ENCODE measurements around the gene PTPRN2.

The PTPRN2 gene

GRCh38 chr7:157522189-157522588 is 1065.4 kb downstream of the PTPRN2 start:
- DNase-seq = no peak

- no peak for DNase-seq
Observed at GRCh38 chr7:157521752-157522151, 1065.9 kb downstream of the PTPRN2 start.

- DNase-seq = no peak
Observed at GRCh38 chr7:157521061-157521731, 1066.4 kb downstream of the PTPRN2 start.

GRCh38 chr7:157520249-157520648 is 1067.4 kb downstream of the PTPRN2 start:
- no peak for DNase-seq

DNA sequence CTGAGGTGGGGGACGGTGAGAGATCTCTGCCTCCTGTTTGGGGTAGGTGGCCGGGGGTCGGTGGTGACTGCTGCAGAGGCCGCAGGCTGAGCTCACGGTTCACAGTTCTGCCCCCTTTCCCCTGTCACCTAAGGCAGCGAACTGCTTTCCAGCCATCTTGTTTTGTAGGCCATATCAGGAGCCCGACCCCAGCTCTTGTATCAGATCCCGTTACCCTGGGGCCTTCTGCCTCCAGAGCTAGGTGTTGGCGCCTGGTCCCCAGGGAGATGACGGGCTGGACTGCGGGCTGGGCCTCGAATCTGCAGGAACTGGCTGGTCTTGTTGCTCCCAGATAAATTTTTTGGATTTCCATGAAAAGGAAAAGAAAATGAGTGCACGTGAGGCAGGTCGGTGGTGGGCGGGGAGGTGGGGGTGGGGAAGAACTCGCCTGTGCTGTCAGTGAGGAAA is 1067.8 kb downstream of the PTPRN2 start:
- DNase-seq = no peak

DNA sequence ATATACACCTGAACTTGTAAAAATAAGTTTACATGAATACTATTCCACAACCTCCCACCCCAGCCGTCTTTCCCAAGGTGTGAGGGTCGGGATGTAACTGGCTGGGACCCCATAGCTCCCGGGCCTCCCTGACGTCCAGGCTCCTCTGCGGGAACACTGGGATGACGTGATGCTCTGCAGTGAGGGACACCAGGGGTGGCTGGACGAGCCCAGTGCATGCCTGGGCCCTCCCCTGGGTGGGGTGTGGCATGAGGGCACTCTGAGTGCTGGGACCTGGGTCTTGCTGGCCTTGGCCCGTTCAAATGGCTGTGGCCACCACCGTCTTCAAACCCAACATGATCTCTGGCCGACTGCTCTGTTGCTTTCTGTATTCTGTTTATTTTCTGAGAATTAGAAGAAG is 1068.4 kb downstream of the PTPRN2 start:
- DNase-seq = no peak

DNA sequence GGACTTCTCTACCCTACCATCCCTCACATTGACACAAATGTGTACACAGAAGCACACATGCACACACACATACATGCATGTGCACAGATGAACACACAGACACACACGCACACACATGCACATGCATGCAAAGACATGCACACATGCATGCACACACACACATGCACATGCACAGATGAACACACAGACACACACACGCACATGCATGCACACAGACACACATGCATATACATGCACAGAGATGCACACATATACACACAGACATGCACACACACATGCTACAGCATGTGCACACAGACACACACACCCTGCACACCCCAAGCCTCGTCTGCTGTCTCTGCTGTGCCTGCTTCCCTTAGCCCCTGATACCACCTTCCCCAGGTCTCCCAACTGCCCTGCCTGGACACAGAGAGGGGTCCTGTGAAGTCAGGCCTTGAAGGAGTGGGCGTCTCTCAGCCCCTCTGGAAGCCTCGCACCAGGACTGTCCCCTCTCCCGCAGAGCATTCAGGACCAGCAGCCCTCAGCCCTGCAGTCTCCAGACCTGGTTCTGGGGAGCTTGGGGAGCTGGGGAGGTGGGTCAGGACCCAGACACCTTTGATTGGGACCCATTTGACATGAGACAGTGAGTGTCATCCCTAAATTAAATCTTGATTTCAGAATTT is 1069.0 kb downstream of the PTPRN2 start:
- no peak for DNase-seq

GRCh38 chr7:157517782-157518513 is 1069.7 kb downstream of the PTPRN2 start:
- no peak for DNase-seq

DNA sequence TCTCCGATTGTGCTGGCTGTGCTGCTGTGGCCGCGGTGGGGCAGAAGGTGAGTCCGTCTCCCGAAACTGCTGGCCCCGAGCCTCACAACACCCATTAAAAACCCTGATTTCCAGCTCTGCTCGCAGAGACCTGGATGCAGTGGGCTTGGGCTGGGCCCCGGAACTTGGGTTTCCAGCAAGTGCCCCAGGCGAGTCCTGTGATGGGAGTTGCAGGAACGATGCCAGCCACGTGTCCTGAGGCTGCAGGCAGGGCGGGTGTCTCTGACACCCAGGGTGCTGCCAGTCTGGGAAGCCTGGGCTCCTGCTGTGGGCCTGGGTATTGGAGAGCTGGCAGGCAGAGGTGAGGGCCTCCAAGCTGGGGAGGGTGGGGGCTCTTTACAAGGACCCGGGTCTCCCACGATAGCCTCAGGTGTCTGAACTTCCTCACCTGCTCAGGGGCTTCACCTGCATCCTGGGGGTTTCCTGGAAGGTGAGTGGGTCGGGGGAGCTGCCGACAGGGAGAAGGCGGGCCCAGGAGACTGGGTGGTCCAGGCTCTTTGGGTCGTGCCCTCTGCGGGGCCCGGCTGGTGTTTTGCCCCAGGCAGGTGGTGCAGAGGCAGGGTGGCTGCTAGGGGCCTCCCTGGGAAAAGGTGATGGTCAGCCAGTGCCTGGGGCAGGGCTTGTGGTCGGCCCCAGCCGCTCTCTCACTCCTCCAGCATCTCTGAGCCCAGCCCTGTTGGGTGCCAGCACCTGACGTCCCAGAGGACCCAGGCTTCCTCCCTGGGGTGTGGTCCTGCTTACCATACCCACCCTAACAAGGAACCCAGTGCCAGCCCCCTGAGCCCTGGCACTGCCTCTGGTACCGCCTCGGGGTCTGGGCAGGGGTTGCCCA is 1070.5 kb downstream of the PTPRN2 start:
- DNase-seq = no peak

DNA sequence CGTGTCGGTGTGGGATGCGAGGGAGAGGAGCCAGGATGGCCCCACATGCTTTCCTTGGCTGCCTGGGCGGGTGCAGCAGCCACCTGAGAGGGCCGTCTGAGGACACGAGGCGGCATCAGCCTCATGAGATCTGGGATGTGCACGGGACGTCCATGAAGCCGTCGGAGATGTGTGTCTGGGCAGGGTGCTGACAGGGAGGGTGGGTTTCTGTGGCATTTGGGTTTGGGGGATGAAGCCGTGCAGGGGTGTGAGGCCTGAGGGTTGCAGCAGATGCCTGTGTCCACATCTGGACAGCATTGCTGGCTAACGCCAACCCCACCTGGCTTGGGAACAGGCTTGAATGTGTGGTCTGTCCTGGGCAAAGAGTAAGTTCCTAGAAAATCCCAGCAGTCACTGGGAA is 1071.3 kb downstream of the PTPRN2 start:
- no peak for DNase-seq

DNA sequence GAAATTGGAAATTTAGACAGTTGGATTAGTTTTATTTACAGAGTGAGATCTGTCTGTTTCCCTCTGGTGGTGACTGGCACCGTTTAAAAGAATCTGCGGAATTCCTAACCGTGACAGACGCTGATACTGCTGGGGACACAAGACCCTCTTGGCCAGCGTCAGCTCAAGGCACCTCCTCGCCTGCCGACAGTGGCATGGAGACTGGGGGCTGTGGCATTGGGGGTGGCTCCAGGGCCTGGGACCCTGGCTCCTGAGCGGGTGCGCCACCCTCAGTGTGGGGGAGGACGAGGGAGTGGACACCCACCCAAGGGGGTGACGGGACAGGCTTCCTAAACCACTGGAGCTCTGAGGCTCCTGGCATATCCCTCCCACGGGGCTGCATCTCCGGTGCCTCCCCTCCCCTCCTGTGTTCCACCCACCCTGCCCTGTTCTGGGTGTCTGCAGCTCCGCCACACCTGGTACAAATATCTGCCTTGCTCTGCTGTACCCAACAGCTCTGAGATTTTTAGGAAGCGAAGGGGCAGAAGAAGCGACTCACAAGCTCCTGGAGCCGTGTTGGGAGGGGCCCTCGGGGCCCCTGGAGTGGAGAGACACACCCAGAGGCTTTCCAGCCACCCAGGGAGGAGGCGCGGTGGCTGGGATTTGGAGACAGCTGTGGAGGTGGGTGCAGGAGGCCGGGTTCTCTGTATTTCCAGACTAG is 1072.1 kb downstream of the PTPRN2 start:
- no peak for DNase-seq

DNA sequence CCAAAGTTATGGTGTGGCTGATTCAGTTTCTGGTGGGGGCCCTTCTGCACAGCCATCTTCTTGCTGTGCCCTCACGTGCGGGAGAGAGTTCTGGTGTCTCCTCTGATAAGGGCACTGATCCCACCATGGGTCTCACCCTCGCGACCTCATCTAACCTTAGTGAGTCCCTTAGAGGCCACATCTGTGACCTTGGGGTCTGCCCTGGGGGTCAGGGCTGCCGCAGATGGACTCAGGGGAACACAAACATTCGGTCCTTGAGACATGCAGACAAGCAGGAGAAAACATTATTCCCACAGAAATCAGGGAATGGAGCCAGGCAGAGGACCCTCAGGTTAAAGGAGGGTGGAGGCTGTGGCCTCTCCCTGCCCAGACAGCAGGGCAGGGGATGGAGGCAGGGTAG is 1072.9 kb downstream of the PTPRN2 start:
- DNase-seq = no peak

DNA sequence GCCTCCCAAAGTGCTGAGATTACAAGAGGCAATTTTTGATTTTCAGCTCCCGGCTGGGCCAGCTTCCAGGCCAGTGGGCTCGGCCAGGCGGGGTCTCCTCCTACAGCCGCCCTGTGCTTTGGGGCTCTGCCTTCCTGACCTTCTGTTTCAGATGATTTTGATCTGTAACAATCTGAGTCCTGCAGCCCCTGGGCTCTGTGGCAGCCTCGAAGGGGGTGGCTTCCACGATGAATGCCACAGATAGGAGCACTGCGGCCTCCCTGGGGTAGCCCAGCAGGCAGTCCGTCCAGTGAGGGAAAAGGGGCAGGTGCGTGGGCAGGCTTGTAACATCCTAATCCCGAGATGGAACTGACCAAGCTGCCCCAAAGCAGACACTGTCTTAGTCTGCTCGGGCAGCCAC is 1073.3 kb downstream of the PTPRN2 start:
- DNase-seq = no peak

DNA sequence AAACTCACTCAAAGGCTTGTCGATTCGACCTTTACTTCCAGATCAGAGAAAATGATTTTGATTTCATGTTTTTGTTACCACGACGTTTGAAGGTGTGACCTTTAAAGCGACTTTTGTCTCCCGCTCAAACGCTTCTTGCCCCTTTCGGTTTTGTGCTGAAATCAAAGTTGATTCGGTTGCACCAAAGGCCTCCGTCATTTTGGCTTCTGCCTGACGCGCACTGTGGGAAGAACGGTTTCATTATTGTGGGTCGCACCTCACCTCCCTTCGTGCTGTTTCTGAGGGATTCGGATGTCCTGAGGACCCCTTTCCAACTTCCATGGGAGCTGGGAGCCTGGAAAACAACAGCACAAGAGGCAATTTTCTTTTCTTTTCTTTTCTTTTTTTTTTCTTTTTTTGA is 1073.9 kb downstream of the PTPRN2 start:
- no peak for DNase-seq

GRCh38 chr7:157513162-157513621 is 1074.4 kb downstream of the PTPRN2 start:
- no peak for DNase-seq

GRCh38 chr7:157509226-157509625 is 1078.4 kb downstream of the PTPRN2 start:
- DNase-seq = no peak

- no peak for DNase-seq
Observed at GRCh38 chr7:157508477-157508881, 1079.1 kb downstream of the PTPRN2 start.

DNA sequence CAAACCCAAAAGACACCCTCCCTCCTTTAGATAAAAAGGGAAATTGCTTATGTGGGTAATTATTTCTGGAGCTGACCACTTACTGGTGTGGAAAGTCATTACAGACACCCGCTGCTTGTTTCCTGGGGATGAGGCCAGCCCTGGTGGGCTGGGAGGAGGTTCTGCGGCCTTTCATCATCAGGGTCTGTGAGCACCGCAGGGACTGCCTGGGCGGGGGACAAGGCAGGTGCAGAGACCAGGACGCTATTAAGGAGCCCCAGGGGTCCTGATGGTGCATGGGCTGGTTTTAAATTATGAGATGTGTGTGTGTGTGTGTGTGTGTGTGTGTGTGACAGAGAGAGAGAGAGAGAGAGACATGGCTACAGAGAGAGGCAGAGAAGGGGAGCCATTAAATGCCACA is 1079.6 kb downstream of the PTPRN2 start:
- no peak for DNase-seq

DNA sequence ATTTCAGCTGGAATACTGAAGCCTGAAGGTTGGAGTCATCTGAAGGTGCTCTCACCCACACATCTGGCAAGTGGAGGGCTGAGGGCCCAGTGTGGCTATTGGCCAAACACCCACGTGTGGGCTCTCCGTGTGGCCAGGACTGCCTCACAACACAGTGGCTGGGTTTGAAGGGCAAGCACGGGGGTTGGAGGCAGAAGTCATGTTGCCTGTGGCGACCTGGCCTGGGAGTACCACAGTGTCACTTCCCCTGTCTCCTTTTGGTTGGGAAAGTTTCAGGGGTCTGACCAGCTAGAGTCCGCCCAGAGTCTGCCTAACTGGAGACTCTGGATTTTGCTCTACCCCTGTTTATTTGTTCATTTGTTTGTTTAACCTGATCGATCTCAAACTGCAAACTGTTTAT is 1081.4 kb downstream of the PTPRN2 start:
- DNase-seq = no peak

DNA sequence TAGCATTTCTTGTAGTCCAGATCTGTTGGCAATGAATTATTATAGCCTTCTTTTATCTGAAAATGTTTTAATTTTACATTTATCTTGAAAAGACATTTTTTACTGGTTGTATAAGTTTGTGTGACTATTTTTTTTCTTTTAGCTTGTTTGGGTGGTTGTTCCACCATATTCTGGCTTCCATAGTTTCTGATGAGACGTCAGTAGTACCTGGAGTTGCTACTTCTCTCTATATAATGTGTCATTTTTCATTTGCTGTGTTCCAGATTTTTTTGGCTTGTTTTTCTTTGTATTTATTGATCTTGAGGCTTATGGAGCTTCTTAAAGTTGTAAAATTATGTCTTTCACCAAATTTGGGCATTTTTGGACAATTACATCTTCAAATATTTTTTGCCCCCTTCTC is 1082.0 kb downstream of the PTPRN2 start:
- no peak for DNase-seq

GRCh38 chr7:157503229-157503628 is 1084.4 kb downstream of the PTPRN2 start:
- no peak for DNase-seq

GRCh38 chr7:157502701-157503111 is 1084.9 kb downstream of the PTPRN2 start:
- DNase-seq = no peak

All from NCI-H510A (cell line).